GM23338 (cell line): Measurements from ENCODE around the gene RNASEH2C. TPM values are rescaled to one million over a fixed set of nuclear protein-coding genes. Genes with fewer than 3 reads are reported as not detected.
"Not testable (repeated sequence)": the region's sequence is repeated elsewhere in the genome, so short reads cannot be mapped to it uniquely, and the experiment has no call there.

Experiments used
- ATAC-seq: fragments of 200-7000 bp; cut with Tn5 transposase; 3 replicates; pipeline ENCODE4 v1.9.1; 2020
- DNase-seq: peaks from one replicate; pipeline ENCODE4 v3.0.0-alpha.2; 2015; ENCODE audit warnings: low spot score
- H2AFZ ChIP-seq: fragments of 200-600 bp; sonication (generic); 2 replicates; pipeline ENCODE4 v1.8.0; 2016; ENCODE audit warnings: antibody characterized with exemption, mild to moderate bottlenecking, moderate library complexity
- H3F3A ChIP-seq: fragments of 200-600 bp; sonication (generic); replicated peaks from 2 replicates; pipeline ENCODE4 v1.8.0; 2017; ENCODE audit warnings: antibody characterized with exemption, mixed run types, low read depth
- H3K27ac ChIP-seq: fragments of 200-600 bp; sonication (generic); 2 replicates; pipeline ENCODE4 v1.6.1; 2016; ENCODE audit warnings: low read depth
- H3K27me3 ChIP-seq: fragments of 200-600 bp; sonication (generic); 2 replicates; pipeline ENCODE4 v1.8.0; 2016; ENCODE audit warnings: mild to moderate bottlenecking, mixed run types, moderate library complexity; ENCODE audit not compliant: insufficient read depth
- H3K36me3 ChIP-seq: fragments of 200-600 bp; sonication (generic); 2 replicates; pipeline ENCODE4 v1.8.0; 2016; ENCODE audit warnings: mild to moderate bottlenecking; ENCODE audit not compliant: insufficient read depth
- H3K4me1 ChIP-seq: fragments of 200-600 bp; sonication (generic); 2 replicates; pipeline ENCODE4 v1.8.0; 2016; ENCODE audit warnings: mild to moderate bottlenecking, moderate library complexity; ENCODE audit not compliant: insufficient read depth
- H3K4me2 ChIP-seq: fragments of 200-600 bp; sonication (generic); 2 replicates; pipeline ENCODE4 v1.7.1; 2017; ENCODE audit warnings: mixed run types
- H3K4me3 ChIP-seq: fragments of 200-600 bp; sonication (generic); 2 replicates; pipeline ENCODE4 v1.6.1; 2016; ENCODE audit warnings: mixed run types
- H3K79me2 ChIP-seq: fragments of 200-600 bp; sonication (generic); replicated peaks from 2 replicates; pipeline ENCODE4 v1.8.0; 2017; ENCODE audit warnings: mild to moderate bottlenecking; ENCODE audit not compliant: insufficient read depth
- H3K9me2 ChIP-seq: fragments of 200-600 bp; sonication (generic); 2 replicates; pipeline ENCODE4 v1.8.0; 2017; ENCODE audit not compliant: insufficient read depth
- H4K20me1 ChIP-seq: fragments of 200-600 bp; sonication (generic); replicated peaks from 2 replicates; pipeline ENCODE4 v1.8.0; 2017; ENCODE audit warnings: mild to moderate bottlenecking; ENCODE audit not compliant: insufficient read depth
- H3K27ac Mint-ChIP-seq: 2 replicates; pipeline ENCODE4 v1.8.0; 2020; ENCODE audit warnings: inconsistent platforms, mild to moderate bottlenecking, moderate library complexity, mixed read lengths
- H3K27me3 Mint-ChIP-seq: 3 replicates; pipeline ENCODE4 v1.8.0; 2022; ENCODE audit warnings: low read depth, mild to moderate bottlenecking, moderate library complexity, mixed read lengths, inconsistent platforms; ENCODE audit not compliant: insufficient read depth, poor library complexity
- H3K36me3 Mint-ChIP-seq: 3 replicates; pipeline ENCODE4 v1.8.0; 2021; ENCODE audit warnings: low read depth, mild to moderate bottlenecking, inconsistent platforms, moderate library complexity, mixed read lengths
- H3K4me1 Mint-ChIP-seq: 3 replicates; pipeline ENCODE4 v1.8.0; 2020; ENCODE audit warnings: mild to moderate bottlenecking, inconsistent platforms, mixed read lengths
- H3K4me3 Mint-ChIP-seq: 3 replicates; pipeline ENCODE4 v1.8.0; 2021; ENCODE audit warnings: moderate library complexity, mild to moderate bottlenecking, inconsistent platforms, mixed read lengths
- H3K9me3 Mint-ChIP-seq: 3 replicates; pipeline ENCODE4 v1.8.0; 2020; ENCODE audit warnings: moderate library complexity, mild to moderate bottlenecking, inconsistent platforms, mixed read lengths
- CREB1 ChIP-seq: fragments of 250-450 bp; sonication (Bioruptor Pico); IDR thresholded peaks from 2 replicates; pipeline ENCODE4 v1.5.0; 2020; ENCODE audit warnings: low read depth, mild to moderate bottlenecking, moderate library complexity
- EZH2 ChIP-seq: fragments of 200-600 bp; sonication (generic); IDR thresholded peaks from one replicate; pipeline ENCODE4 v1.8.0; 2017; ENCODE audit warnings: antibody characterized with exemption, mild to moderate bottlenecking, low read depth; ENCODE audit not compliant: unreplicated experiment
- EZH2phosphoT487 ChIP-seq: fragments of 200-600 bp; sonication (generic); IDR thresholded peaks from one replicate; pipeline ENCODE4 v1.8.1; 2018; ENCODE audit warnings: antibody characterized with exemption; ENCODE audit not compliant: unreplicated experiment
- JUNB ChIP-seq: IDR thresholded peaks from one replicate; pipeline ENCODE4 v1.6.1; 2016; ENCODE audit warnings: antibody characterized with exemption; ENCODE audit not compliant: unreplicated experiment
- NANOG ChIP-seq: IDR thresholded peaks from 2 replicates; pipeline ENCODE4 v1.6.1; 2016; ENCODE audit warnings: antibody characterized with exemption, borderline replicate concordance
- POLR2AphosphoS5 ChIP-seq: IDR thresholded peaks from 2 replicates; pipeline ENCODE4 v1.6.1; 2016; ENCODE audit warnings: antibody characterized with exemption, low read depth
- STAT1 ChIP-seq: IDR thresholded peaks from one replicate; pipeline ENCODE4 v1.6.1; 2016; ENCODE audit warnings: antibody characterized with exemption; ENCODE audit not compliant: unreplicated experiment
- ZNF114 ChIP-seq: fragments of 250-450 bp; sonication (Bioruptor Pico); IDR thresholded peaks from 2 replicates; pipeline ENCODE4 v1.5.0; 2020; ENCODE audit warnings: mild to moderate bottlenecking, moderate library complexity
- ZNF331 ChIP-seq: fragments of 250-450 bp; sonication (Bioruptor Pico); IDR thresholded peaks from 2 replicates; pipeline ENCODE4 v1.5.0; 2020; ENCODE audit warnings: low read depth, mild to moderate bottlenecking, moderate library complexity
- polyA plus RNA-seq: library from polyadenylated mRNA; unstranded; fragments of >200 nt; fragmentation: Nextera tagmentation; extraction: Ambion mirVana; gene quantifications from 2 replicates; pipeline ENCODE4 v1.2.1, GENCODE V29; 2016
- total RNA-seq: library from RNA; depleted of rRNA; stranded (reverse); fragments of >200 nt; shearing (Covaris generic); gene quantifications from 2 replicates; pipeline ENCODE4 v1.2.3, GENCODE V29; 2014
- TF ChIP-seq, protein P1 (sequence below): fragments of 250-450 bp; sonication (Bioruptor Pico); IDR thresholded peaks from 2 replicates; pipeline ENCODE4 v1.5.0; 2020; ENCODE audit warnings: mild to moderate bottlenecking, moderate library complexity
- TF ChIP-seq, protein P2 (sequence below): IDR thresholded peaks from one replicate; pipeline ENCODE4 v1.6.1; 2018; ENCODE audit warnings: antibody characterized with exemption; ENCODE audit not compliant: unreplicated experiment
- TF ChIP-seq, protein P3 (sequence below), 2 experiments: fragments of 200-600 bp in 1 of 2; sonication (generic) in 1 of 2; conservative IDR thresholded peaks; 2 replicates each; pipeline versions ENCODE4 v1.5.1 to v1.6.1; 2016 to 2017; ENCODE audit warnings: antibody characterized with exemption in 2 of 2, low read depth in 2 of 2, mild to moderate bottlenecking in 2 of 2, moderate library complexity in 1 of 2

Gene RNASEH2C
- total and polyA plus RNA-seq, 2 experiments from 2014 or later, result 37.8 to 73.2 TPM

DNA sequence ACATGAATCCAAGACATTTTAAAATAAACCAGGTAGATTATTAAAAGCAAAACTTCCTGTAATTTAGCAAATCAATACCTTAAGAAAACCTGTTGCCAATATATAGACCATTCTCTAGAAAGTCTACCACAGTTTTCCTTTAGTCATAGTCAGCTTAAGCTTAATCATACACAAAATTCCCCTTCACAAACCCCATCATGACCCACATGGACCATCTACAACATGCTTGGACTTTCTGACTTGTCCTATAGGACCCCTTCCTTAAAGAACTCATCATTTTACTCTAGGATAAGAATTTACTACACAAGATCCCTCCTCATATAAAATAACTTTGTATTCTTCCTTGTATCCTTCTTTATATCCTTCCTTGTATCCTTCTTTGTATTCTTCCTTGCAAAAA, 16.2 kb upstream of the RNASEH2C start:
- no peak overlapping the region for H3K27ac ChIP-seq
- 0 out of 2 replicates have a peak, but pooled peaks cover 5% of the 10 kb centered on the region for H3K36me3 ChIP-seq
- H3K4me3 ChIP-seq, result no peak overlapping the region
- ATAC-seq, result no peak
- no peak overlapping the region for H2AFZ ChIP-seq
- Mint-ChIP-seq H3K36me3 (peaks cover 10% of the 10 kb centered on the region; the same call in 2 of the 3 replicates), H3K27me3 (peaks cover 3% of the 10 kb centered on the region), H3K27ac (no peak overlapping the region), H3K9me3 (peaks cover 56% of the 10 kb centered on the region), H3K4me1 (no peaks in the 10 kb centered on the region), H3K4me3 (no peak overlapping the region)
- TF ChIP-seq EZH2, result no peak
- TF ChIP-seq CREB1 (CRISPR knock-in tag), result no peak
- TF ChIP-seq, protein P1, sequence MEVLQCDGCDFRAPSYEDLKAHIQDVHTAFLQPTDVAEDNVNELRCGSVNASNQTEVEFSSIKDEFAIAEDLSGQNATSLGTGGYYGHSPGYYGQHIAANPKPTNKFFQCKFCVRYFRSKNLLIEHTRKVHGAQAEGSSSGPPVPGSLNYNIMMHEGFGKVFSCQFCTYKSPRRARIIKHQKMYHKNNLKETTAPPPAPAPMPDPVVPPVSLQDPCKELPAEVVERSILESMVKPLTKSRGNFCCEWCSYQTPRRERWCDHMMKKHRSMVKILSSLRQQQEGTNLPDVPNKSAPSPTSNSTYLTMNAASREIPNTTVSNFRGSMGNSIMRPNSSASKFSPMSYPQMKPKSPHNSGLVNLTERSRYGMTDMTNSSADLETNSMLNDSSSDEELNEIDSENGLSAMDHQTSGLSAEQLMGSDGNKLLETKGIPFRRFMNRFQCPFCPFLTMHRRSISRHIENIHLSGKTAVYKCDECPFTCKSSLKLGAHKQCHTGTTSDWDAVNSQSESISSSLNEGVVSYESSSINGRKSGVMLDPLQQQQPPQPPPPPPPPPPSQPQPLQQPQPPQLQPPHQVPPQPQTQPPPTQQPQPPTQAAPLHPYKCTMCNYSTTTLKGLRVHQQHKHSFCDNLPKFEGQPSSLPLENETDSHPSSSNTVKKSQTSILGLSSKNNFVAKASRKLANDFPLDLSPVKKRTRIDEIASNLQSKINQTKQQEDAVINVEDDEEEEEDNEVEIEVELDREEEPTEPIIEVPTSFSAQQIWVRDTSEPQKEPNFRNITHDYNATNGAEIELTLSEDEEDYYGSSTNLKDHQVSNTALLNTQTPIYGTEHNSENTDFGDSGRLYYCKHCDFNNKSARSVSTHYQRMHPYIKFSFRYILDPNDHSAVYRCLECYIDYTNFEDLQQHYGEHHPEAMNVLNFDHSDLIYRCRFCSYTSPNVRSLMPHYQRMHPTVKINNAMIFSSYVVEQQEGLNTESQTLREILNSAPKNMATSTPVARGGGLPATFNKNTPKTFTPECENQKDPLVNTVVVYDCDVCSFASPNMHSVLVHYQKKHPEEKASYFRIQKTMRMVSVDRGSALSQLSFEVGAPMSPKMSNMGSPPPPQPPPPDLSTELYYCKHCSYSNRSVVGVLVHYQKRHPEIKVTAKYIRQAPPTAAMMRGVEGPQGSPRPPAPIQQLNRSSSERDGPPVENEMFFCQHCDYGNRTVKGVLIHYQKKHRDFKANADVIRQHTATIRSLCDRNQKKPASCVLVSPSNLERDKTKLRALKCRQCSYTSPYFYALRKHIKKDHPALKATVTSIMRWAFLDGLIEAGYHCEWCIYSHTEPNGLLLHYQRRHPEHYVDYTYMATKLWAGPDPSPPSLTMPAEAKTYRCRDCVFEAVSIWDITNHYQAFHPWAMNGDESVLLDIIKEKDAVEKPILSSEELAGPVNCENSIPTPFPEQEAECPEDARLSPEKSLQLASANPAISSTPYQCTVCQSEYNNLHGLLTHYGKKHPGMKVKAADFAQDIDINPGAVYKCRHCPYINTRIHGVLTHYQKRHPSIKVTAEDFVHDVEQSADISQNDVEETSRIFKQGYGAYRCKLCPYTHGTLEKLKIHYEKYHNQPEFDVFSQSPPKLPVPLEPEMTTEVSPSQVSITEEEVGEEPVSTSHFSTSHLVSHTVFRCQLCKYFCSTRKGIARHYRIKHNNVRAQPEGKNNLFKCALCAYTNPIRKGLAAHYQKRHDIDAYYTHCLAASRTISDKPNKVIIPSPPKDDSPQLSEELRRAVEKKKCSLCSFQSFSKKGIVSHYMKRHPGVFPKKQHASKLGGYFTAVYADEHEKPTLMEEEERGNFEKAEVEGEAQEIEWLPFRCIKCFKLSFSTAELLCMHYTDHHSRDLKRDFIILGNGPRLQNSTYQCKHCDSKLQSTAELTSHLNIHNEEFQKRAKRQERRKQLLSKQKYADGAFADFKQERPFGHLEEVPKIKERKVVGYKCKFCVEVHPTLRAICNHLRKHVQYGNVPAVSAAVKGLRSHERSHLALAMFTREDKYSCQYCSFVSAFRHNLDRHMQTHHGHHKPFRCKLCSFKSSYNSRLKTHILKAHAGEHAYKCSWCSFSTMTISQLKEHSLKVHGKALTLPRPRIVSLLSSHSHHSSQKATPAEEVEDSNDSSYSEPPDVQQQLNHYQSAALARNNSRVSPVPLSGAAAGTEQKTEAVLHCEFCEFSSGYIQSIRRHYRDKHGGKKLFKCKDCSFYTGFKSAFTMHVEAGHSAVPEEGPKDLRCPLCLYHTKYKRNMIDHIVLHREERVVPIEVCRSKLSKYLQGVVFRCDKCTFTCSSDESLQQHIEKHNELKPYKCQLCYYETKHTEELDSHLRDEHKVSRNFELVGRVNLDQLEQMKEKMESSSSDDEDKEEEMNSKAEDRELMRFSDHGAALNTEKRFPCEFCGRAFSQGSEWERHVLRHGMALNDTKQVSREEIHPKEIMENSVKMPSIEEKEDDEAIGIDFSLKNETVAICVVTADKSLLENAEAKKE (CRISPR knock-in tag), result no peak
- no peak for TF ChIP-seq ZNF331 (CRISPR knock-in tag)
- no peak for TF ChIP-seq JUNB
- no peak for TF ChIP-seq POLR2AphosphoS5
- no peak for TF ChIP-seq ZNF114
- TF ChIP-seq, protein P2, sequence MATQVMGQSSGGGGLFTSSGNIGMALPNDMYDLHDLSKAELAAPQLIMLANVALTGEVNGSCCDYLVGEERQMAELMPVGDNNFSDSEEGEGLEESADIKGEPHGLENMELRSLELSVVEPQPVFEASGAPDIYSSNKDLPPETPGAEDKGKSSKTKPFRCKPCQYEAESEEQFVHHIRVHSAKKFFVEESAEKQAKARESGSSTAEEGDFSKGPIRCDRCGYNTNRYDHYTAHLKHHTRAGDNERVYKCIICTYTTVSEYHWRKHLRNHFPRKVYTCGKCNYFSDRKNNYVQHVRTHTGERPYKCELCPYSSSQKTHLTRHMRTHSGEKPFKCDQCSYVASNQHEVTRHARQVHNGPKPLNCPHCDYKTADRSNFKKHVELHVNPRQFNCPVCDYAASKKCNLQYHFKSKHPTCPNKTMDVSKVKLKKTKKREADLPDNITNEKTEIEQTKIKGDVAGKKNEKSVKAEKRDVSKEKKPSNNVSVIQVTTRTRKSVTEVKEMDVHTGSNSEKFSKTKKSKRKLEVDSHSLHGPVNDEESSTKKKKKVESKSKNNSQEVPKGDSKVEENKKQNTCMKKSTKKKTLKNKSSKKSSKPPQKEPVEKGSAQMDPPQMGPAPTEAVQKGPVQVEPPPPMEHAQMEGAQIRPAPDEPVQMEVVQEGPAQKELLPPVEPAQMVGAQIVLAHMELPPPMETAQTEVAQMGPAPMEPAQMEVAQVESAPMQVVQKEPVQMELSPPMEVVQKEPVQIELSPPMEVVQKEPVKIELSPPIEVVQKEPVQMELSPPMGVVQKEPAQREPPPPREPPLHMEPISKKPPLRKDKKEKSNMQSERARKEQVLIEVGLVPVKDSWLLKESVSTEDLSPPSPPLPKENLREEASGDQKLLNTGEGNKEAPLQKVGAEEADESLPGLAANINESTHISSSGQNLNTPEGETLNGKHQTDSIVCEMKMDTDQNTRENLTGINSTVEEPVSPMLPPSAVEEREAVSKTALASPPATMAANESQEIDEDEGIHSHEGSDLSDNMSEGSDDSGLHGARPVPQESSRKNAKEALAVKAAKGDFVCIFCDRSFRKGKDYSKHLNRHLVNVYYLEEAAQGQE, result no peak
- TF ChIP-seq, protein P3, sequence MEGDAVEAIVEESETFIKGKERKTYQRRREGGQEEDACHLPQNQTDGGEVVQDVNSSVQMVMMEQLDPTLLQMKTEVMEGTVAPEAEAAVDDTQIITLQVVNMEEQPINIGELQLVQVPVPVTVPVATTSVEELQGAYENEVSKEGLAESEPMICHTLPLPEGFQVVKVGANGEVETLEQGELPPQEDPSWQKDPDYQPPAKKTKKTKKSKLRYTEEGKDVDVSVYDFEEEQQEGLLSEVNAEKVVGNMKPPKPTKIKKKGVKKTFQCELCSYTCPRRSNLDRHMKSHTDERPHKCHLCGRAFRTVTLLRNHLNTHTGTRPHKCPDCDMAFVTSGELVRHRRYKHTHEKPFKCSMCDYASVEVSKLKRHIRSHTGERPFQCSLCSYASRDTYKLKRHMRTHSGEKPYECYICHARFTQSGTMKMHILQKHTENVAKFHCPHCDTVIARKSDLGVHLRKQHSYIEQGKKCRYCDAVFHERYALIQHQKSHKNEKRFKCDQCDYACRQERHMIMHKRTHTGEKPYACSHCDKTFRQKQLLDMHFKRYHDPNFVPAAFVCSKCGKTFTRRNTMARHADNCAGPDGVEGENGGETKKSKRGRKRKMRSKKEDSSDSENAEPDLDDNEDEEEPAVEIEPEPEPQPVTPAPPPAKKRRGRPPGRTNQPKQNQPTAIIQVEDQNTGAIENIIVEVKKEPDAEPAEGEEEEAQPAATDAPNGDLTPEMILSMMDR (conservative IDR thresholded peaks at IDR 0.05; ENCODE audit: low read depth in 2 of 2), result no peak
- no peak for TF ChIP-seq EZH2phosphoT487
- TF ChIP-seq STAT1, result no peak
- no peak for TF ChIP-seq NANOG
- H4K20me1 ChIP-seq, result no peaks in the 10 kb centered on the region
- no peak overlapping the region for H3K4me2 ChIP-seq
- H3K27me3 ChIP-seq, result no peaks in the 10 kb centered on the region
- DNase-seq, result no peak
- no peaks in the 10 kb centered on the region for H3K79me2 ChIP-seq
- no peaks in the 10 kb centered on the region for H3F3A ChIP-seq
- no peaks in the 10 kb centered on the region for H3K9me2 ChIP-seq
- no peaks in the 10 kb centered on the region for H3K4me1 ChIP-seq

DNA sequence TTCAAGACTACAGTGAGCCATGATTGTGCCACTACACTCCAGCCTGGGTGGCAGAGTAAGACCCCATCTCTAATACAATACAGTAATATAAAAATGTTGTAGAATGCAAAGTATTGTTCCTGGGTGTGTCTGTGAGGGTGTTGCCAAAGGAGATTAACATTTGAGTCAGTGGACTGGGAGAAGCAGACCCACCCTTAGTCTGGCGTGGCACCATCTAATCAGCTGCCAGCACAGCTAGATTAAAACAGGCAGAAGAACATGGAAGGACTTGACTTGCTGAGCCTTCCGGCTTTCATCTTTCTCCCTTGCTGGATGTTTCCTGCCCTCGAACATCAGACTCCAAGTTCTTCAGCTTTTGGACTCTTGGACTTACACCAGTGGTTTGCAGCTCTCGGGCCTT, 14.5 kb upstream of the RNASEH2C start:
- not testable (repeated sequence) for ATAC-seq, H3K27me3 Mint-ChIP-seq, H3K9me2 ChIP-seq, H3K79me2 ChIP-seq, H4K20me1 ChIP-seq, H3K4me3 ChIP-seq, H3K4me1 ChIP-seq, DNase-seq, H3K27me3 ChIP-seq, H2AFZ ChIP-seq, H3K27ac ChIP-seq, H3K4me1 Mint-ChIP-seq, H3F3A ChIP-seq, H3K36me3 Mint-ChIP-seq, H3K27ac Mint-ChIP-seq, H3K4me3 Mint-ChIP-seq, H3K36me3 ChIP-seq, H3K4me2 ChIP-seq
- H3K9me3 Mint-ChIP-seq, result peaks cover 55% of the 10 kb centered on the region
